Measurements from ENCODE around the gene PKP1.
A peak's percentile ranks its signal among the peaks of the same experiment; 100 is the strongest.

PKP1 gene

DNA sequence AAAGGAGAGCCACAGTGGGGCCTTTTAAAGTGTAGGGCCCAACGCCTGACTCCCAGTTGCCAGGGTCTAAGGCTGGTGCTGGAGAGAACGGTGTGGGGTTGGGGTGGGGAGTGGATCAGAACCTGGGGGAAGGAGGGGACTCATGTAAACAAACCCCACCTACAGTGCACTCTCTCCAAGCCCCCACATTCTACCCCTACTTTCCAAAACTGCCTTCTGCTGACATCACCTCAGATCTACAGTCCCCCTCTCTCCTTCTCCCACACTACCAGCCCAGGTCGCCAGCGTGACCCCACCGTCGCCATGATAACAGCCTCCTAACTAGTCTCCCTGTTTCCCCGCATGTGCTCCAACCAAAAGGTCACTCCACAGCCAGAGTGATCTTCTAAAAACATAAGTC is 67.6 kb downstream of the PKP1 start:
- no peak for DNase-seq (ENCODE audit: low spot score)

DNA sequence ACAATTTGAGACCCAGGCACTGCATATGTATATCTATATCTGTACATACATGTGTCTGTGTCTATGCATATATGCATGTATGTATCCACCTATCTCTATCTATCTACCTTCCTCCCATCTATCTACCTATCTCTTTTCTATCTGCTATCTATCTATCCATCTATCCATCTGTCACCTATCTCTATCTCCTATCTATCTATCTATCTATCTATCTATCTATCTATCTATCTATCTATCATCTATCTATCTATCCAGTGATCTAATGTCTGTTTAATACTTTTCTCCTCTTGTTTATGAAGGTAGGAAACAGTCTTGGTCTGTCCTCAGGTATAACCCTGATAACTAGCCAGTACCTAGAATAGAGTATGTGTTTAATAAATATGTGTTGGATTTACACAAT is 68.3 kb downstream of the PKP1 start:
- no peak for DNase-seq (ENCODE audit: low spot score)

DNA sequence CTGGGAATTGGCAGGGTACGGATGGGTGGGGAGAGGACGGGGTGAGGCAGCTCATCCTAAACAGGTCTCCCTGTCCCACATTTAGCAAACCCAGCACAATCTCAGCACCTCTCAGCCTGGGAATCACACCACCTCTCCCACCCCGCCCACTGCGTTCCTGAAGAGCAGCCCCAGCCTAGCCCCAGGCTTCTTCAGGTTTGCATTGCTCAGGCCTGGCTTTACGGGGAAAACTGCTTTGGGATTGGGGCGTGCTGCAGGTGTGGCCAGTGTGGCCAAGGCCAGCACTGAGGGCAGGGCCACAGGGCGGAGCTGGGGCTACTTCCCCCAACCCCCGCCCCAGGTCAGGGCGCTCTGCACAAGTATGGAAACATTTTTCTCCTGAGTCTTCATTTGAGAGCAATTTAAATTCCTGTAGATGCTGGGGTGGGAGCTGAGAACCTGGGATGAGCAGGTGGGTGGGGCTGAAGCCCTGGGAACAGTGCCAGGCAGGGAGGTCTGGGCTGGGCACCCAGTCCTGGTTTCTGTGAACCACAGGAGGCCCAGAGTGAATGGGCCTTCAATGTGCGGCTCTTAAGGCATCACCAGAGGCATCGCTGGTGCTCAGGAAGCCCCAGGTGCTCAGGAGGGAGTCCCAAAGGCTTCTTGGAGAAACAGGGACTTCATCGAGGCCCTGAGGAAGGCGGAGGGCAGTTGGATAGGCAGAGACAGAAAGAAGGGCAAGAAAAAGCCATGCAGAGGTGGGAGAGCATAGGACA is 70.1 kb downstream of the PKP1 start:
- DNase-seq (ENCODE audit: low spot score): no peak

GRCh38 chr1:201354151-201354900 is 71.0 kb downstream of the PKP1 start:
- DNase-seq (ENCODE audit: low spot score): no peak

DNA sequence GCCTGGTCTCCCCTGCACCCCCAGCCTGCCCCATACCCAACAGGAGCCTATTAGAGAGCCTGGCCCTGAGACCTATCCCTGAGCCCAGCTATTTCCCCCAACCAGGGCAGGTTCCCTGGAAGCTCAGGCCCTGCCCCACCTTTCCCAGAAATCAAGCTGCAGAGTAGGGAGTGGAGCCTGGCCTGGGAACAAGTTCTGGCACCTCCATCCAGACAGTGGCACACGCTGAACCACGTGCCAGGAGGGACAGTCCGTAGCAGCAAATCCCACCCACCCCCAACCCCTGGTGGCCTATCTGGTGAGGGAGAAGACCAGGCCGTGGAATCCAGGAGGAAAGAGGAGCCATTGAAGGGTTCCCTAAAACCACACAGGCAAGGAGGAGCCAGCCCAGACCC is 71.6 kb downstream of the PKP1 start:
- DNase-seq (ENCODE audit: low spot score): no peak

- DNase-seq (ENCODE audit: low spot score): no peak
These were observed 72.2 kb downstream of the PKP1 start for GRCh38 chr1:201355471-201355870.

- DNase-seq (ENCODE audit: low spot score): no peak
These were observed 72.9 kb downstream of the PKP1 start for GRCh38 chr1:201356236-201356635.

GRCh38 chr1:201356701-201357100 is 73.4 kb downstream of the PKP1 start:
- no peak for DNase-seq (ENCODE audit: low spot score)

- no peak for DNase-seq (ENCODE audit: low spot score)
These were observed 73.9 kb downstream of the PKP1 start for GRCh38 chr1:201357211-201357610.

- no peak for DNase-seq (ENCODE audit: low spot score)
These were observed 74.5 kb downstream of the PKP1 start for GRCh38 chr1:201357636-201358348.

GRCh38 chr1:201358596-201358995 is 75.3 kb downstream of the PKP1 start:
- DNase-seq (ENCODE audit: low spot score): no peak

- no peak for DNase-seq (ENCODE audit: low spot score)
These were observed 75.9 kb downstream of the PKP1 start for GRCh38 chr1:201359031-201359872.

DNA sequence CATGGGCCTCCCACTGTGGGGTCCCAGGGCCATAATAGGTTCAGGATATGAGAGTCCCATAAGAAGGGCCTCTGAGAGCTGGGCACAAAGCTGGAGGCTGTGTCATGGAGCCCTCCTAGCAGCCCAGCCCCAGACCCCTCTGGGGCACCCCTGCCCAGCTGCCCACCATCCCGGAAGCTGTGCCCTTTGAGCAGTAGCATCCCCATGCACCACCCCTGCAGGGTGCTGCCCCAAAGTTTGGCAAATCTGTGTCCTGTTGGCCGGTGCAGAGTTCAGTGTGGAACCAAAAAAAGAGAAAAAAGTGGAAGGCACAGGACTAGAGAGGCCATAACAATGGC is 76.5 kb downstream of the PKP1 start:
- DNase-seq (ENCODE audit: low spot score): no peak

GRCh38 chr1:201360486-201360885 is 77.2 kb downstream of the PKP1 start:
- DNase-seq (ENCODE audit: low spot score): no peak

GRCh38 chr1:201360901-201361651 is 77.8 kb downstream of the PKP1 start:
- no peak for DNase-seq (ENCODE audit: low spot score)

GRCh38 chr1:201361652-201362504 is 78.6 kb downstream of the PKP1 start:
- peak; percentile 87 for DNase-seq (ENCODE audit: low spot score)

- no peak for DNase-seq (ENCODE audit: low spot score)
These were observed 79.6 kb downstream of the PKP1 start for GRCh38 chr1:201362906-201363305.

DNA sequence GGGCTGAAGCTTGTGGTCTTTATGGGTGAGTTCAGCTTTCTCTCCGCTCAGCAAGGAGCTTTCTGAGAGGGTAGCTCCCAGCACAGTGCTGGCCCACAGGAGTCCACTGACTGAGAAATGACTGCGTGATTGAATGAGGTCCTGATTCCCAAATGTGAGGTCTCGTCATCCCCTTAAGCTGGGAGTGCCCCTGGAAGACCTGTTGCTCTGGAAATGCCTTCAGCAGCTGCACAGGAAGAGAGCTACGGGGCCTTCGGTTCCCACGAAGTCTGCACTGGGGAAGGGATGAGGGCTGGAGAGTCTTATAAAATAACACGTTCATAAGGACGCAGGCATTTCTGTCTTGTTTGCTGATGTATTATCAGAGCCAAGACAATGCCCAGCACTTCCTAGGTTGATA is 80.2 kb downstream of the PKP1 start:
- no peak for DNase-seq (ENCODE audit: low spot score)

GRCh38 chr1:201364808-201365105 is 81.5 kb downstream of the PKP1 start:
- DNase-seq (ENCODE audit: low spot score): no peak

- DNase-seq (ENCODE audit: low spot score): no peak
These were observed 81.9 kb downstream of the PKP1 start for GRCh38 chr1:201365251-201365650.

- DNase-seq (ENCODE audit: low spot score): no peak
These were observed 83.4 kb downstream of the PKP1 start for GRCh38 chr1:201366696-201367095.

All from HuH-7.5 (cell line).